IMR-90 (cell line): ENCODE results near the gene NEGR1.

Source experiments
- BHLHE40 ChIP-seq: fragments of 150-350 bp; IDR thresholded peaks from 2 replicates; pipeline ENCODE4 v1.6.1; 2016; ENCODE audit warnings: mild to moderate bottlenecking, low read depth, low read length
- CEBPB ChIP-seq: IDR thresholded peaks from 2 replicates; pipeline ENCODE4 v1.6.1; 2012; ENCODE audit warnings: low read depth, low read length, improper control_type of control experiment
- CHD1 ChIP-seq: IDR thresholded peaks from 2 replicates; pipeline ENCODE4 v1.6.1; 2012; ENCODE audit warnings: low read depth, low read length, improper control_type of control experiment
- FOS ChIP-seq: fragments of 150-350 bp; IDR thresholded peaks from 2 replicates; pipeline ENCODE4 v1.6.1; 2016; ENCODE audit warnings: low read depth, low read length
- MAZ ChIP-seq: IDR thresholded peaks from 2 replicates; pipeline ENCODE4 v1.6.1; 2012; ENCODE audit warnings: low read depth, mild to moderate bottlenecking, low read length, improper control_type of control experiment, moderate library complexity, borderline replicate concordance
- MXI1 ChIP-seq: IDR thresholded peaks from 2 replicates; pipeline ENCODE4 v1.6.1; 2012; ENCODE audit warnings: low read depth, mild to moderate bottlenecking, low read length, moderate library complexity, borderline replicate concordance
- POLR2A ChIP-seq: IDR thresholded peaks from 2 replicates; pipeline ENCODE4 v1.6.1; 2012; ENCODE audit warnings: mild to moderate bottlenecking, low read depth, low read length
- RAD21 ChIP-seq: IDR thresholded peaks from 2 replicates; pipeline ENCODE4 v1.6.1; 2012; ENCODE audit warnings: low read length, improper control_type of control experiment
- RCOR1 ChIP-seq: IDR thresholded peaks from 2 replicates; pipeline ENCODE4 v1.6.1; 2012; ENCODE audit warnings: mild to moderate bottlenecking, low read length, improper control_type of control experiment; ENCODE audit not compliant: insufficient replicate concordance
- RFX5 ChIP-seq: IDR thresholded peaks from 2 replicates; pipeline ENCODE4 v1.8.0; 2012; ENCODE audit warnings: low read depth, mild to moderate bottlenecking, low read length, moderate library complexity
- SMC3 ChIP-seq: fragments of 150-350 bp; IDR thresholded peaks from 2 replicates; pipeline ENCODE4 v1.6.1; 2016; ENCODE audit warnings: low read depth, mild to moderate bottlenecking, antibody characterized with exemption, low read length, moderate library complexity
- TF ChIP-seq, protein P1 (sequence below): conservative IDR thresholded peaks from 2 replicates; pipeline ENCODE4 v1.5.1; 2012; ENCODE audit warnings: mild to moderate bottlenecking, low read depth, low read length, improper control_type of control experiment
- TF ChIP-seq, protein P2 (sequence below): fragments of 150-350 bp; IDR thresholded peaks from 2 replicates; pipeline ENCODE4 v1.6.1; 2017; ENCODE audit warnings: mild to moderate bottlenecking, antibody characterized with exemption, low read length, low read depth

DNA sequence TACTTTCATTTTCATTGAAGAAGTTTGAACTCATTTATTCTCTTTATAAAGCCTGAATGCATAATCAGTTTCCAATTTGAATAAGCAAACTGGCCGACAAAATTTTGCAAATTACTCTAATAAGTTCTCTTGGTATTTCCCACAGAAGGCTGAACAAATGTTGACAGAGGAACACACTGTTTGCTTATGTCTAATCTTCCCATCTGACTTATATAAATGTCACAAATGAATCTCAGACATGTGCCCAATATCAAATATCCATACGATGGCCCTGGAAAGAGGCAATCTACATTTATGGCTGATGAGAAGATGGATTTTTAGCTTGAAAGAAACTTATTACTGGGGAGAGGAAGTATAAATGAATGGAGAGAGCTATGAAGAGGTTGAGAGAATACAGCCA, 820.9 kb downstream of the NEGR1 start:
- TF ChIP-seq, protein P1, sequence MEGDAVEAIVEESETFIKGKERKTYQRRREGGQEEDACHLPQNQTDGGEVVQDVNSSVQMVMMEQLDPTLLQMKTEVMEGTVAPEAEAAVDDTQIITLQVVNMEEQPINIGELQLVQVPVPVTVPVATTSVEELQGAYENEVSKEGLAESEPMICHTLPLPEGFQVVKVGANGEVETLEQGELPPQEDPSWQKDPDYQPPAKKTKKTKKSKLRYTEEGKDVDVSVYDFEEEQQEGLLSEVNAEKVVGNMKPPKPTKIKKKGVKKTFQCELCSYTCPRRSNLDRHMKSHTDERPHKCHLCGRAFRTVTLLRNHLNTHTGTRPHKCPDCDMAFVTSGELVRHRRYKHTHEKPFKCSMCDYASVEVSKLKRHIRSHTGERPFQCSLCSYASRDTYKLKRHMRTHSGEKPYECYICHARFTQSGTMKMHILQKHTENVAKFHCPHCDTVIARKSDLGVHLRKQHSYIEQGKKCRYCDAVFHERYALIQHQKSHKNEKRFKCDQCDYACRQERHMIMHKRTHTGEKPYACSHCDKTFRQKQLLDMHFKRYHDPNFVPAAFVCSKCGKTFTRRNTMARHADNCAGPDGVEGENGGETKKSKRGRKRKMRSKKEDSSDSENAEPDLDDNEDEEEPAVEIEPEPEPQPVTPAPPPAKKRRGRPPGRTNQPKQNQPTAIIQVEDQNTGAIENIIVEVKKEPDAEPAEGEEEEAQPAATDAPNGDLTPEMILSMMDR = no peak
- TF ChIP-seq, protein P2, sequence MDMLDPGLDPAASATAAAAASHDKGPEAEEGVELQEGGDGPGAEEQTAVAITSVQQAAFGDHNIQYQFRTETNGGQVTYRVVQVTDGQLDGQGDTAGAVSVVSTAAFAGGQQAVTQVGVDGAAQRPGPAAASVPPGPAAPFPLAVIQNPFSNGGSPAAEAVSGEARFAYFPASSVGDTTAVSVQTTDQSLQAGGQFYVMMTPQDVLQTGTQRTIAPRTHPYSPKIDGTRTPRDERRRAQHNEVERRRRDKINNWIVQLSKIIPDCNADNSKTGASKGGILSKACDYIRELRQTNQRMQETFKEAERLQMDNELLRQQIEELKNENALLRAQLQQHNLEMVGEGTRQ = no peak
- TF ChIP-seq MAZ (no peak), POLR2A (no peak), RCOR1 (no peak), CHD1 (no peak), CEBPB (no peak), MXI1 (no peak), SMC3 (no peak), RAD21 (no peak), RFX5 (no peak), FOS (no peak), BHLHE40 (no peak)
